Common myeloid progenitor, CD34-positive (primary cell): ENCODE data around the gene GRK2.

Source experiments
- CTCF ChIA-PET: fragments of 350-600 bp; sonication (Branson Sonifier 250); formaldehyde crosslinking; loops from one replicate; lab custom pipeline; 2021; ENCODE audit warnings: antibody characterized with exemption; lab: Charles Lee
- POLR2A ChIA-PET: fragments of 350-600 bp; sonication (Branson Sonifier 250); formaldehyde crosslinking; loops from one replicate; lab custom pipeline; 2021; ENCODE audit warnings: antibody characterized with exemption; lab: Charles Lee
- DNase-seq, 3 donors: peaks; one replicate each; pipeline versions ENCODE4 v3.0.0 to v3.0.0-alpha.2; 2013
- H3K27ac ChIP-seq, 2 experiments: 1 replicate in 1 of 2; 2 replicates in 1 of 2; pipeline ENCODE4 v1.7.0; 2013; ENCODE audit warnings: inconsistent platforms in 2 of 2, low read length in 2 of 2, mild to moderate bottlenecking in 2 of 2, low read depth in 1 of 2, moderate library complexity in 1 of 2; ENCODE audit not compliant: severe bottlenecking in 2 of 2, insufficient read depth in 1 of 2, poor library complexity in 1 of 2
- H3K27me3 ChIP-seq, 5 experiments: replicated peaks in 2 of 5; 1 replicate in 3 of 5; 2 replicates in 2 of 5; pipeline versions ENCODE4 v1.6.1 to v1.7.0; 2013; ENCODE audit warnings: low read length in 4 of 5, mild to moderate bottlenecking in 2 of 5, moderate library complexity in 2 of 5, inconsistent platforms in 1 of 5; ENCODE audit not compliant: insufficient read depth in 5 of 5, control insufficient read depth in 4 of 5
- H3K36me3 ChIP-seq, 4 experiments: 1 replicate in 2 of 4; 2 replicates in 2 of 4; pipeline versions ENCODE4 v1.6.1 to v1.7.0; 2013; ENCODE audit warnings: low read length in 3 of 4, control low read depth in 1 of 4, mild to moderate bottlenecking in 1 of 4; ENCODE audit not compliant: control insufficient read depth in 4 of 4, insufficient read depth in 4 of 4
- H3K4me1 ChIP-seq, 4 experiments: 1 replicate in 3 of 4; 2 replicates in 1 of 4; pipeline versions ENCODE4 v1.6.1 to v1.7.1; 2013; ENCODE audit warnings: low read length in 3 of 4, mild to moderate bottlenecking in 3 of 4, control low read depth in 1 of 4, inconsistent platforms in 1 of 4, moderate library complexity in 1 of 4; ENCODE audit not compliant: control insufficient read depth in 4 of 4, insufficient read depth in 4 of 4; ENCODE audit errors: control extremely low read depth in 1 of 4
- H3K4me3 ChIP-seq, 7 experiments: 1 replicate in 4 of 7; 2 replicates in 3 of 7; pipeline versions ENCODE4 v1.5.1 to v1.7.0; 2013; ENCODE audit warnings: mild to moderate bottlenecking in 7 of 7, low read length in 6 of 7, moderate library complexity in 6 of 7, inconsistent platforms in 2 of 7, low read depth in 2 of 7, control low read depth in 1 of 7; ENCODE audit not compliant: insufficient read depth in 4 of 7, control insufficient read depth in 1 of 7; ENCODE audit errors: extremely low read depth in 1 of 7
- H3K9me3 ChIP-seq, 5 experiments: 1 replicate in 4 of 5; 2 replicates in 1 of 5; pipeline versions ENCODE4 v1.6.1 to v1.7.1; 2013; ENCODE audit warnings: low read length in 4 of 5, mild to moderate bottlenecking in 2 of 5, inconsistent platforms in 1 of 5, low read depth in 1 of 5, moderate library complexity in 1 of 5; ENCODE audit not compliant: control insufficient read depth in 4 of 5, insufficient read depth in 2 of 5; ENCODE audit errors: control extremely low read depth in 1 of 5
- WGBS: methylation state at CpG from one replicate; pipeline ENCODE4 v1.1.5; 2013; ENCODE audit not compliant: insufficient coverage; 5-methylcytosine and 5-hydroxymethylcytosine counted together

The GRK2 gene

GRCh38 chr11:67321313-67321871 lies 55.1 kb downstream of the GRK2 start:
- WGBS = 93% methylated on average over 6 of the region's 6 CpGs
- Histone ChIP-seq H3K4me3 (no peak overlapping the region), H3K27me3 (no peaks in the 10 kb centered on the region), H3K36me3 (no peaks in the 10 kb centered on the region), H3K9me3 (no peaks in the 10 kb centered on the region), H3K27ac (no peak overlapping the region), H3K4me1 (peaks cover 4 to 18% (median 14%) of the 10 kb centered on the region in 4 experiments)
- POLR2A ChIA-PET = interaction anchor here (1.7 kb wide), 1 partner anchor 32 kb away, joined by 5 read pairs; the partner anchor contains the start of gene POLD4
- CTCF ChIA-PET = interaction anchor here (0.7 to 11.4 kb wide), 14 partner anchors 11 to 68 kb away, joined by 3 to 124 read pairs (median 5); partner anchors contain the start of gene POLD4
- DNase-seq = no peak

GRCh38 chr11:67322049-67322448 lies 55.8 kb downstream of the GRK2 start:
- DNase-seq = no peak
- Histone ChIP-seq H3K4me3 (no peak overlapping the region), H3K27me3 (no peaks in the 10 kb centered on the region), H3K27ac (no peak overlapping the region), H3K4me1 (peaks cover 4 to 15% (median 13%) of the 10 kb centered on the region in 4 experiments), H3K9me3 (no peaks in the 10 kb centered on the region), H3K36me3 (no peaks in the 10 kb centered on the region)
- ChIA-PET POLR2A (interaction anchor here (1.7 kb wide), 1 partner anchor 32 kb away, joined by 5 read pairs; the partner anchor contains the start of gene POLD4), CTCF (interaction anchor here (0.5 to 11.4 kb wide), 16 partner anchors 8 to 69 kb away, joined by 3 to 124 read pairs (median 4); partner anchors contain the start of gene POLD4)
- 100% methylated on average over 2 of the region's 3 CpGs for WGBS

GRCh38 chr11:67323526-67323925 lies 57.3 kb downstream of the GRK2 start:
- CTCF ChIA-PET = interaction anchor here (1.2 to 11.4 kb wide), 8 partner anchors 9 to 70 kb away, joined by 3 to 124 read pairs (median 8); no protein-coding TSS in a partner anchor
- H3K27ac ChIP-seq = no peak overlapping the region
- POLR2A ChIA-PET = no interaction called here
- no peaks in the 10 kb centered on the region for H3K9me3 ChIP-seq
- peaks cover under 1 to 3% (median 3%) of the 10 kb centered on the region in 4 experiments for H3K4me1 ChIP-seq
- no peaks in the 10 kb centered on the region for H3K27me3 ChIP-seq
- 95% methylated on average over 7 of the region's 7 CpGs for WGBS
- no peaks in the 10 kb centered on the region for H3K36me3 ChIP-seq
- DNase-seq = no peak
- H3K4me3 ChIP-seq = no peak overlapping the region

- Histone ChIP-seq H3K9me3 (no peaks in the 10 kb centered on the region), H3K27ac (no peak overlapping the region), H3K4me1 (no peaks in the 10 kb centered on the region), H3K36me3 (no peaks in the 10 kb centered on the region), H3K4me3 (no peak overlapping the region), H3K27me3 (no peaks in the 10 kb centered on the region)
- DNase-seq = no peak
- CTCF ChIA-PET = interaction anchor here (1.1 to 1.7 kb wide), 3 partner anchors 15 to 25 kb away, joined by 3 to 4 read pairs (median 4); no protein-coding TSS in a partner anchor
- 92% methylated on average over 5 of the region's 6 CpGs for WGBS
- POLR2A ChIA-PET = no interaction called here
Measured at GRCh38 chr11:67332081-67332691, 65.9 kb downstream of the GRK2 start.
